LNCaP clone FGC (cell line): ENCODE data around the gene LRP5.
A peak's percentile ranks its signal among the peaks of the same experiment; 100 is the strongest.

Source experiments
- DNase-seq: peaks from one replicate; pipeline ENCODE4 v3.0.0-alpha.2; 2011; ENCODE audit warnings: low read depth
- H3K4me3 ChIP-seq: 2 replicates; pipeline ENCODE4 v1.5.1; 2011; ENCODE audit warnings: mild to moderate bottlenecking, low read depth, low read length, control low read depth
- CTCF ChIP-seq: IDR thresholded peaks from 2 replicates; pipeline ENCODE4 v1.5.1; 2012; ENCODE audit warnings: mild to moderate bottlenecking; ENCODE audit not compliant: control insufficient read depth, insufficient read depth; ENCODE audit errors: extremely low read depth

The LRP5 gene

GRCh38 chr11:68309621-68310185 is 2.7 kb upstream of the LRP5 start:
- no peak for DNase-seq
- no peak overlapping the region for H3K4me3 ChIP-seq
- TF ChIP-seq CTCF = no peak

- DNase-seq = no peak
- peak overlapping the region; percentile 55 for H3K4me3 ChIP-seq
Observed at GRCh38 chr11:68311160-68312116, 953 bp upstream of the LRP5 start.

GRCh38 chr11:68312780-68313573 is 586 bp downstream of the LRP5 start:
- peak overlapping the region; percentile 74 for H3K4me3 ChIP-seq
- no peak for DNase-seq
- TF ChIP-seq CTCF = no peak

More at GRCh38 chr11:68311160-68312116, 953 bp upstream of the LRP5 start:
- no peak for TF ChIP-seq CTCF

GRCh38 chr11:68313574-68314202 is 1.3 kb downstream of the LRP5 start:
- no peak for DNase-seq
- TF ChIP-seq CTCF = no peak
- peak overlapping the region; percentile 74 for H3K4me3 ChIP-seq

GRCh38 chr11:68314203-68315170 is 2.1 kb downstream of the LRP5 start:
- peak overlapping the region; percentile 74 for H3K4me3 ChIP-seq
- TF ChIP-seq CTCF = no peak
- DNase-seq = no peak
